Frontal cortex (tissue), 4 donors: ENCODE results near the gene E2F4. TPM values are rescaled to one million over a fixed set of nuclear protein-coding genes. Genes with fewer than 3 reads are reported as not detected.

ENCODE experiments used
- DNase-seq, 2 donors: peaks; one replicate each; pipeline ENCODE4 v3.0.0; 2012; ENCODE audit warnings: low spot score in 2 of 2
- FAIRE-seq: peaks from 2 replicates; lab custom pipeline; 2012; peaks lifted over from hg19 to GRCh38; lab: Jason Lieb, UNC
- total RNA-seq: library from RNA; depleted of rRNA; stranded (reverse); fragments of >200 nt; gene quantifications from one replicate; pipeline ENCODE4 v1.2.3, GENCODE V29; 2014
- donor health status: control.
- donor health status: control.
- donor health status: control.

E2F4 gene
- total RNA-seq, 1 donor from 2014 or later: 19.6 TPM

- FAIRE-seq: no peak
Measured at GRCh38 chr16:67188323-67188722, 3.6 kb upstream of the E2F4 start.

GRCh38 chr16:67188798-67189197, 3.2 kb upstream of the E2F4 start:
- FAIRE-seq (no peak), DNase-seq (no peak)

More at GRCh38 chr16:67188323-67188722, 3.6 kb upstream of the E2F4 start:
- DNase-seq: no peak

- DNase-seq (no peak), FAIRE-seq (no peak)
Measured at GRCh38 chr16:67190041-67190440, 1.9 kb upstream of the E2F4 start, which contains the start of gene EXOC3L1. EXOC3L1 (minus strand) TSS chr16:67190136; CDS start chr16:67189676, 460 bp downstream.

GRCh38 chr16:67190448-67191399, 1.2 kb upstream of the E2F4 start:
- no peak for FAIRE-seq
- DNase-seq: no peak

GRCh38 chr16:67191411-67191994, 452 bp upstream of the E2F4 start:
- no peak for FAIRE-seq
- DNase-seq: no peak

- DNase-seq: no peak
- no peak for FAIRE-seq
Measured at GRCh38 chr16:67192781-67193361, 916 bp downstream of the E2F4 start.

- DNase-seq: no peak
- FAIRE-seq: no peak
Measured at GRCh38 chr16:67193536-67193935, 1.6 kb downstream of the E2F4 start.

GRCh38 chr16:67194260-67194659, 2.3 kb downstream of the E2F4 start:
- no peak for DNase-seq
- no peak for FAIRE-seq

GRCh38 chr16:67195676-67196075, 3.7 kb downstream of the E2F4 start:
- DNase-seq (no peak), FAIRE-seq (no peak)

GRCh38 chr16:67196881-67197280, 4.9 kb downstream of the E2F4 start:
- FAIRE-seq: no peak

GRCh38 chr16:67197704-67198103, 5.7 kb downstream of the E2F4 start:
- no peak for DNase-seq
- no peak for FAIRE-seq

More at GRCh38 chr16:67196881-67197280, 4.9 kb downstream of the E2F4 start:
- DNase-seq: no peak

- no peak for FAIRE-seq
- peak; percentile 78 to 83 for DNase-seq
Measured at GRCh38 chr16:67198238-67198734, 6.3 kb downstream of the E2F4 start.

- FAIRE-seq: no peak
- peak; percentile 56 to 63 for DNase-seq
Measured at GRCh38 chr16:67199011-67199807, 7.3 kb downstream of the E2F4 start, which contains the start of gene ELMO3. ELMO3 (plus strand) TSS chr16:67199131; CDS start chr16:67199327, 196 bp downstream.

GRCh38 chr16:67199808-67200198, 7.8 kb downstream of the E2F4 start:
- FAIRE-seq: no peak
- DNase-seq: no peak

- FAIRE-seq (no peak), DNase-seq (no peak)
Measured at GRCh38 chr16:67200491-67200890, 8.5 kb downstream of the E2F4 start.

- no peak for FAIRE-seq
- no peak for DNase-seq
Measured at GRCh38 chr16:67201411-67202345, 9.7 kb downstream of the E2F4 start.

- no peak for FAIRE-seq
Measured at GRCh38 chr16:67202426-67202825, 10.5 kb downstream of the E2F4 start.

GRCh38 chr16:67202956-67203493, 11.1 kb downstream of the E2F4 start:
- FAIRE-seq (no peak), DNase-seq (no peak)

More at GRCh38 chr16:67202426-67202825, 10.5 kb downstream of the E2F4 start:
- DNase-seq: no peak
